Skeletal muscle tissue (tissue), 2 donors: ENCODE data around the gene APIP. TPM values are rescaled to one million over a fixed set of nuclear protein-coding genes. Genes with fewer than 3 reads are reported as not detected.

ENCODE experiments used
- small RNA-seq: library from RNA; depleted of rRNA; stranded (forward); fragments of <200 nt; gene quantifications from one replicate; pipeline ENCODE3, GENCODE V24; 2014
- total RNA-seq: library from RNA; depleted of rRNA; stranded (reverse); fragments of >200 nt; gene quantifications from one replicate; pipeline ENCODE4 v1.2.3, GENCODE V29; 2014

Gene APIP
- total RNA-seq, 1 donor from 2014 or later, result 17.2 TPM

Small RNA genes lying within 50 kb of the gene (small RNA-seq; reads per million reads assigned to genes)
- not detected for gene MIR1343

Other genes with a start within 250 kb of the APIP start
- 27.1 TPM for gene PDHX, start 239 bp upstream of the APIP start, total RNA-seq
- 133 TPM for gene CD44, start 222.8 kb upstream of the APIP start, total RNA-seq